Bone marrow (tissue), 2 donors: Measurements from ENCODE around the gene ACADSB.

ENCODE experiments used
- DNase-seq, 2 donors: peaks; one replicate each; lab custom pipeline; 2025; lab: John Stamatoyannopoulos, UW

Gene ACADSB

DNA sequence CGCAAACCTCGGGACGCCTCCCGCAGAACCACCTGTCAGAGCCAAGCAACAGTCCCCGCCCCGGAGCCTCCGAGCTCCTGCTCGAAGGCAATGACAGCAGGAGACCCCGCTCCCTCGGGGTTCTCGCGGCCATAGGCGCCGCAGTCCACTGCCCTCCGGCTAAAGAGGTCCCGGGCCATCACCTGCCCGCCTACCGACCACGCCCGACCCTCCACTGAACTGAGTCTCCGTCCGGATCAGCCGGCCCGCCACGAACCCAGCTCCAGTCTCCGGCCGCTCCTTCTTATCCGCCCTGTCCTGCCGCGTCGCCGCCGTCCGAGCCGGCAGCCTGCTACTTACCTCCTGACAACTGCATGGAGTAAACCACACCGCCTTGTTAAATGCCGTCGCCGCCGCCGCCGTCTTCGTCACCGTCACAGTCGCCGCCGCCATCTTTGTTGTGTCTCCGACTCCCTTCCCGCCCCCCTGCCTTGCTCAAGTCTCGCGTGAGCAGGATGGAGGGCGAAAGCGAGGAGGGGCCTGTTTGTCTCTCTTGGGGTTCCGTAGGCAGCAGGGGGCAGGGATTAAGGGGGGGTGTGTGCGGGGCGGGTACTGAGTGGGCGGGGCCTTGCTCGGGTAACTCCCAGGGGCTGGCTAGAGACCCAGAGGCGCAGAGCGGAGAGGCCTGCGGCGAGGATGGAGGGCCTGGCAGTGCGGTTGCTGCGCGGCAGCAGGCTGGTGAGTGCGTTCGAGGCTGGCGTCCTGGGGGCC lies at the start of gene ACADSB, which contains the start of gene IKZF5:
Gene ACADSB (plus strand): TSS at position 652 of the 750 bp plus-strand sequence. CDS start 24 bp downstream, at position 676.
Gene IKZF5 (minus strand): TSS at position 441 of the 750 bp plus-strand sequence. CDS start 10,170 bp downstream, outside the sequence.
- DNase-seq = peak; percentile 80 to 96

DNA sequence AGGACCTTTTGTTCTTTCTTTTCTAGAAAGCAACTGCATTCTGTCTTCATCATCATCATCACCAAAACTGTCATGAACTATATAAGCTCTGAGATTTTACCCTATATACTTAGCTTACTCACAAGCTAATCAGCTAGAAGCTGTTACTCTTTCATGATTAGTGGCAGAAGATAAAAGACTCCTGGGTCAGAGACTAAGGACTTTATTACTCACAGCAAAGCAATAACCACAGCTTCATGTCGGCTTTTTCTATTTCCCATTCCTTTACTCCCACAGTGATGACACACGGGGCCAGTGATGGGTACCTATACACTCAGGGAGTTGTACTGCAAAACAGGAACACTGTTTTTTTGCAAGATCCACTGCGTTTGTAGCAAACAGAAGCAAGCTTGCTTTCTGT lies 46.4 kb upstream of the ACADSB start:
- DNase-seq = no peak

DNA sequence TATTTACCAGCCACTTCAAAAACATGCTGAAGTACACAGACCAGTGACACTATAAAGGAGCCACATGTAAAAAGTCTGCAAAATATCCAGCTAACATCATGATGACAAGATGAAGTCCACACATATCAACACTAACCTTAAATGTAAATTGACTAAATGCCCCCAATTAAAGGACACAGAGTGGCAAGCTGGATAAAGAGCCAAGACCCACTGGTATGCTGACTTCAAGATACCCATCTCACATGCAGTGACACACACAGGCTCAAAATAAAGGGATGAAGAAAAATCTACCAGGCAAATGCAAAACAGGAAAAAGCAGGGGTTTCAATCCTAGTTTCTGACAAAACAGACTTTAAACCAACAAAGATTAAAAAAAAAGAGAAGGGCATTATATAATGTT lies 41.9 kb upstream of the ACADSB start:
- DNase-seq = no peak

DNA sequence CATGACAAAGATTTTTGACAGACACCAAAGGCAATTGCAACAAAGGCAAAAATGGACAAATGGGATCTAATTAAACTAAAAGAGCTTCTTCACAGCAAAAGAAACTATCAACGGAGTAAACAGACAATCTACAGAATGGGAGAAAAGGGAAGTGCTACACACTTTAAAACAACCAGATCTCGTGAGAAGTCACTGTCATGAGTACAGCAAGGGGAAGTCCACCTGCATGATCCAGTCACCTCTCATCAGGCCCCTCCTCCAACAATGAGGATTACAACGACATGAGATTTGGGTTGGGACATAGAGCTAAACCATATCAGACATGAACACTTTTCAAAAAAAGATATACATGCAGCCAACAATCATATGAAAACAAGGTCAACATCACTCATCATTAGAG lies 40.1 kb upstream of the ACADSB start:
- DNase-seq = no peak

DNA sequence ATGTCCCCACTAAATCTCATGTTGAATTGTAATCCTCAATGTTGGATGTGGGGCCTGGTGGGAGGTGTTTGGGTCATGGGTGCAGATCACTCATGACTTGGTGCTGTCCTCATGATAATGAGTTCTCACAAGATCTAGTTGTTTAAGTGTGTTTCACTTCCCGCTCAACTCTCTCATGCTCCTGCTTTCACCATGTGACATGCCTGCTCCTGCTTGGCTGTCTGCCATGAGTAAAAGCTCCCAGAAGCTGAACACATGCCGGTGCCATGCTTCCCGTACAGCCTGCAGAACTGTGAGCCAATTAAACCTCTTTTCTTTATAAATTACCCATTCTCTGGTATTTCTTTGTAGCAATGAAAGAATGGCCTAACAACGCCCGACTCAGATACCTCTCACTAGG lies 34.8 kb upstream of the ACADSB start:
- no peak for DNase-seq

DNA sequence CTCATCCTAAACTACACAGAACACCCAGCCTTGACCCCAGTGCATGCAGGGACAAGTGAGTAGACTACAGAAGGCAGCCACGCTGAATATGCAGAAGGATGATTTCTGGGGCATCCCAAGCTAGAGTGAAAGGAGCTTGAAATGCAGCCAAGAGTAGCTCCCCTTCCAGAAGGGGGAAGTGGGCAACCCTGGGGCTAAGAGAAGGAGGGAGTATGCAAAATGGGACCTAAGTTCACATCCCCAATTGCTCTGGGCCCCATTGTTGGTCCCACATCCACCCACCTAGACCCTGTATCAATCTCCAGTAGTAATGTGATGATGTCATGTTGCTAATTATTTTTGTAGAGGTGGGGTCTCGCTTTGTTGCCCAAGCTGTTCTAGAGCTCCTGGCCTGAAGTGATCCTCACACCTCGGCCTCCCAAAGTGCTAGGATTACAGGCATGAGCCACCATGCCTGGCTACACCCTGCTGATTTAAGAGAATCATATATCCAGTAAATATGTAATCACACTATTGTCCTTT lies 34.2 kb upstream of the ACADSB start:
- DNase-seq = no peak

DNA sequence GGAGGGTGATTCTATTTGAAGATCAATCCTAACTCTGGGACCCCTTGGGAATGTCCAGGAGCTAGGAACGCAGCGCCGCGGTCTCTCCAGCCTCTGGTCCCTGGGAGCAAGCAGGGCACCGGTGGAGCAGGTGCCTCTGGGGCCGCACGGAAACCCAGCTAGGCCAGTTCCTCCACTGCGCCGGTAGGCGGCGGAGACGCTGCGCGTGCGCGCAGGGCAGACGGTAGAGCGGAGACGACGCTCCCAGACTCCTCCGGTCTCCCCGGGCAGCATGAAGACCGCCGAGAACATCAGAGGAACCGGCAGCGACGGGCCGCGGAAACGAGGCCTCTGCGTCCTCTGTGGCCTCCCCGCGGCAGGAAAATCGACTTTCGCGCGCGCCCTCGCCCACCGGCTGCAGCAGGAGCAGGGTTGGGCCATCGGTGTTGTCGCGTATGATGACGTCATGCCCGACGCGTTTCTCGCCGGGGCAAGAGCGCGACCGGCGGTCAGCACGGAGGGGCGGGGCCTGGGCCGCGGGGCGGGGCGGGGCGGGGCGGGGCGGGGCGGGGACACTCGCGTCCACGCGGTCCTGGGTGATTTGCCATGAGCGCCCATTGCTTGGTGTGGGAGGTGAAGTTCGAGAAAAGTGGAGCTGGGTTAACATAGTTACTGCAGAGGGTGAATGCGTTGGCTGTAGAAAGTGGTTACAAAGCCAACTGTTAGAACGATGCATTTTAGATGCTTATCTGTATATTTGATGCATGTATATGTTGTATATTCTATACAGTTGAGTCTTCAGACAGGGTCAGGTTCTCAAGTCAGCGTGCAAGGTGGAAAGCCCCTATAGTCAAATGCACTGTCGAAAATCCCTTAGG lies 28.4 kb upstream of the ACADSB start, which contains the start of gene PSTK:
Gene PSTK (plus strand): TSS at position 193 of the 857 bp plus-strand sequence. CDS start 79 bp downstream, at position 272.
- DNase-seq = peak; percentile 81 to 93

DNA sequence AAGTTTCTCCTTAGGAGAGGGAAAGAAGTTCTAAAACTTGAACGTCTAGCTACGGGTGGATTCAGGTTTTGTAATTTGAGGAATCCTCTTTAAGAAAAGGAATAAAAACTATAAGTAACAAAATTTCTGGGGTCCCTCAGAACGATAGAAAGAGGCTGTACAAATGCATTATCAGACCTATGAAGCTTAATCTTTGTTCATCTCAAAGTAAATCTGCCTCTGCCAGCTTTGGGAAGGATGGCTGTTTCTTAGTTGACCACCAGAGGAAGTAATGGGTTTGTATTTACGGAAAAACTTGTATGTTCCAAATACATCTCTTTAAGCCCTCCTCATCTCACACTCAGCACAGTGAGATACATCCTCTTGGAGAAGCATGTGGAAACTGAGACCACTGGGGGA lies 27.7 kb upstream of the ACADSB start:
- peak in 1 of 2 donors; percentile 4 for DNase-seq

DNA sequence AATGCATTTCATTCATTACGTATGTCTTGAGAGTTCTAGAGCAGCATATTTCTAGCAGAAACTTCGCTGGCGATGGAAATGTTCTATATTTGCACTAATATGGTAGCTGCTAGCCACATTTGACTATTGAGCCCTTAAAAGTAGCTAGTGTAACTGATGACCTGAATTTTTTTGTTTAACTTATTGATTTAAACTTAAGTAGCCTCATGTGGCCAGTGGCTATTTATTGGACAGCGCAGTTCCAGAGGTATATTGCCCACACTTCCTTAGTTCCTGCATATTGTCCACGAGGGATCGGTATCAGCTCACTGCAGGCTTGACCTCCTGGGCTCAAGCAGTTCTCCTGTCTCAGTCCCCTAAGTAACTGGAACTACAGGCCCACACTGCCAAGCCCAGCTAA lies 24.9 kb upstream of the ACADSB start:
- DNase-seq = no peak

DNA sequence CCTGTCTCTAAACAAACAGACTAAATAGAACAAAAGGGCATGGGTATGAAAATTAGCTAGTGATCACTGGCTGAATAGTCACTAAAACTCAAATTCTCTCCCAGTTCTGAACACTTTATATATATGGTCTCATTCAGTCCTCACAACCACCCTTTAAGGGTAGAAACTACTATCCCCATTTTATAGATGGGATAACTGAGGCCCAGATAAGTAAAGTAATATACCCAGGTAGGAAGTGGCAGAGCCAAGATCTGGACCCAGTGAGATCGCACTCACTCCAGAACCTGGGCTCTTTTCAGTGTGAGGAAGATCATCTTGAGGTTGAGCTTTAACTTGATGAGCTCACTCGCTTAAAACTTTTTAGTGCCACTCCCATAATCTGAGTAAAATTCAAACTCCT lies 24.1 kb upstream of the ACADSB start:
- DNase-seq = no peak

DNA sequence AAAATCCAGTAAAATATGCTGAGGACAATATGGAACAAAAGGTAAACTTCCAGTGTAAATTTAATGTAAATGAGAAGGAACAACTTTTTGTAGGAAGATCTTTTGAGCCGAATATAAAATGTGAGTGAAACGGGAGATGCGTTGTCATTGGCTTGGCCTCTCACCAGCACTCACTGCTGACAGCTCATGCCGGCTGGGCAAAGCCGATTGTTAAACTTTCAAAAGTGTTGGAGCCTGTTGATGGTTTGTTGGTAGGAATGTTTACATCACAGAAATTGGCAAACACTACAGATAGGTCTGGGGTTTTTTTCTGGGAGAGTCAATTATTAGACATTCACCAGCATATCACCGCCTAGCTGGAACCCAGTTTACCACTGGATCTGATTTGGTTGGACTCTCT lies 22.5 kb upstream of the ACADSB start:
- DNase-seq = no peak

DNA sequence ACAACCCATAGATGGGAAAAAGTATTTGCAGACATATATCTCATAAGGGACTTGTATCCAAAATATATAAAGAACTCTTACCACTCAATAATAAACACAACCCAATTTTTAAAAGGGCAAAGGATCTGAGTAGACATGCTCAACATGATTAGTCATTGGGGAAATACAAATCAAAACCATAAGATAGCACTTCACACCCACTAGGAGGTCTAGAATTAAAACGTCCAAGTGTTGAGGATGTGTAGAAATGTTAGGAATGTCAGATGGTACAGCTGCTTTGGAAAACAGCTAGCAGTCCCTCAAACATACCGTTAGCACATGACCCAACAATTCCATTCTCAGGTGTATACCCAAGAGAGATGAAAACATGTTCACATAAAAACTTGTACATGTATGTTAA lies 20.3 kb upstream of the ACADSB start:
- no peak for DNase-seq

DNA sequence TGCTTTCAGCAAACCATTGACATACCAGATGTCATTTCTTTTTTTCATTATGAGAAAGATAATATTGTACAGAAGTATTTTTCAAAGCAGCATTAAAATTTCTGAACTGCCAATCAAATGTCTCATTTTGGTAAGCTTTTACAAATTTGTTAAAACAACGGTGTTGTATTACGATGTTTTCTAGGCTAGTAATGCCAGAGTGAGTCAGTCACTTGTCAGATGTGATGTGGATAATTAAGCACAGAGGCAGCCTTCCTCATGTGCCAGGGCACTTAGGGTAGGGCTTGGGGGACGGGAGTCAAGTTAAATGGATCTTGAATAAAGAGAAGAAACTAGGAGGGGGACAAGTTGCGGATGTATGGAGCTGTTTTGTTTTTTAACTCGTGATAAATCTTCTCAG lies 18.5 kb upstream of the ACADSB start:
- no peak for DNase-seq

DNA sequence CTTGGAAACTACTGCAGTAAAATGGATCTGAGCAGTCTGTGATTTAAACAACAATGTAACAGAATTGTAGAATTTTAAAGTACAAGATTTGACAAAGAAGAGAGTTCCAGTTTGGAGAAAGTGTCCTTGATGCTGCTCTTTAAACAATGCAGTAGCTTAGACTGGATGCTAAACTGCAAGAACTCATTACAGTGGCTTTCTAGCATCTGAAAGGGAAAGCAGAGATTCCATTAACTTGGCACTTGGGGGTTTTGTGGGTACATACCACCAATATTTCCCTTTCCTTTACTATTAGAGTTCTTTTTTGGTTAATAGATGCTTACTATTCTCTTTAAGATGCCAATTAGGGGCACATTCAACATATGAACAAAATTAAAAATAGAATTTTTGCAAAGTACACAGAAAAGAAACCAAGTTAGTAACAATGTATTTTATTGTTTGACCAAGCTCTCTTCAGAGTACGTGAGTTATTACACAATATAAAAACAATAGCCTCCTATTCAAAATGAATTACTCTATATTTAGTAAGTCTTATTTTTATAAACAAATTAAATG lies 16.7 kb upstream of the ACADSB start:
- DNase-seq = no peak

DNA sequence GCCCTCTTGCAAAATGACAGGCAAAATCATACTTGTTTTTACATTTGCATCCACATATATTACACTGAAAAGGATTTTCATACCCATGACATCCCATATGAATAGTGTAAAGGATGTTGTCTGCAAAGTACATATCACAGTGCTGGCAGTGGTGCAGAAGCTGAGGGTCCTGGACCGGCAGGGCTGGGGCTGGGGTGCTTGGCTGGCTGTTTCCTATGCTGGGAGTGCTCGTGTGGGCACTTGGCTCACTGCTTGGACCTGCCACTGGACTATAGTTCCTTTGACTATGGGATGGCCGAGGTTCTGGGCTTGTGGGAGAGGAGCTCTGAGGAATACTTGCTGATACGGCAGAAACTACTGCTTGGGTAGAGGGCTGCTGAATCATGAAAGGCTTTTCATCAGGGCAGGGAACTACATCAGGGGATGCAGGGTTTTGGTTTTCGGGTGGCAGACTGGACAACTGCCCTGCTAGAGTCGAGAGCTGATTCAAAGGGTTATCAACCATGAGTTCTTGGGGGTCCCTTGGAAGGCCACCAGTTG lies 14.9 kb upstream of the ACADSB start:
- no peak for DNase-seq

DNA sequence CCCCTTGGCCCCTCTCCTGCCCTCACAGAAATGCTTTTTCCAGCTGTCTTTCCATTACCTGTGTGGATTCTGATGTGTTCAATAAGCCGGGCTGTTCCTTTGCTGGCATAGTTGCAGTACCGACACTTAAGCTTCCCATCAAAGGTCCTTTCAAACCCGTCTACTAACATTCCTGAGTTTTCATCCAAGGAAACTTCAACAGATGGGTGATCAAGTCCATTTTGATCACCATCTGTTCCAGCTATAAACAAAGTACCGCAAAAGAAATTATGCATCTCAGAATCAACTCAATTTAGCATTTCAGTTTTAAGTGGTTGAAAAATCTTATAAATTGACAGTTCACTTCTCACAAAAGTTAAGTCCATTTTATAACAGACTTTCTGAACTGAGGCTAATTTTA lies 12.9 kb upstream of the ACADSB start:
- DNase-seq = no peak

DNA sequence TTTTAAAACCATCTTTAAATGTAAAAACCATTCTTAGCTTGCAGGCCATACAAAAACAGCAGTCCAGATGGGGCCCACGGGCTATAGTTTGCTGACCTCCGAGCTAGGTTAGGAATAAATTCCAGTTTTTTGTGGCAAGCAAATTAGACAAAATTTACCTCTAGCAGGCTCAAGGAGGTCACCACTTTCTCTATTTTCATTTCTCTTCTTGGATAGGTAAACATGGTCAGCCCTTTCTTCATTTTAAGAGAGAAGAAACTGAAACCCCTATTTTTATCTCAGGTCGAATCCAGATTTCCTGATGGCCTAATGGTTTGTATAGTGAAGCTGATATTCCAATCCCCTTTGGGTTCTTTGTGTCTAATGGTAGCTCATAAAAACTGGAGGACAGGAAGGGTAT lies 10.9 kb upstream of the ACADSB start:
- DNase-seq = no peak

DNA sequence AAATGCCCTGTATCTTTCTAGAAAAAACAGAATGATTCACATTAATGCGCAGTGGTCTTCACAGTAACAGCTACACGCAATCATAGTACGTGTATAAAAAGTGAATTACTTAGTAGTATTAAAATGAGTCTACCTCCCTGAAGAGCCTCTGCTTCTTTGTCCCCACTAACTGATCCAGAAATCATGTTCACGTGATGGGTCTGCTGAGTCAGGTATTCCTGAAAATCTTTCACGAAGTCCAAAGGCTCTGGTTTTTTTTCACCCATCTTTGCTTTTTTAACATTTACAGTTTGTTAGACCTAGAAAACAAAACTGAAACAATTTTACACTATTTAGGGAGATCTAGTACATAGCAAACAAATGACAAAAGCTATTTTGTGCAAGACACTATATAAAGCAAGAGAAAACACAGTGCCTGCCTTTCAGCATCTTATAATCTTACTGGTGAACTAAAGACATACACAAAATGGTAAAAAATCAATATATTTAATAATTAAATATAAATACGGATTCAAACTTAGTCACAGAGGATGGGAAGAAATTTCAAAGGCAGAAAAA lies 10.4 kb upstream of the ACADSB start:
- DNase-seq = no peak

DNA sequence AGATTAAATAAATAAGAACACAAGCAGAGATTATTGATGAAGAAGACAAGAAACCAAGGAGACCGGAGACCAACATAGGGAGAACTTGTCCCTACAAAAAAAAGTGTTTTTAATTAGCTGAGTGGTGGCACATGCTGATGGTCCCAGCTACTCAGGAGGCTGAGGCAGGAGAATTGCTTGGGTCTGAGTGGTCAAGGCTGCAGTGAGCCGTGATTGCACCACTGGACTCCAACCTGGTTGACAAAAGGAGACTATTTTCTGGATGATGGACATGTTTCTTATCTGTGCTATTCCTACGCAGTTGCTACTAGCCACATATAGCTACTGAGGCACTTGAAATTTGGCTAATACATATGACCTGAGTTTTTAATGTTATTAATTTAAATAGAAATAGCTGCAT lies 9.9 kb upstream of the ACADSB start:
- no peak for DNase-seq

DNA sequence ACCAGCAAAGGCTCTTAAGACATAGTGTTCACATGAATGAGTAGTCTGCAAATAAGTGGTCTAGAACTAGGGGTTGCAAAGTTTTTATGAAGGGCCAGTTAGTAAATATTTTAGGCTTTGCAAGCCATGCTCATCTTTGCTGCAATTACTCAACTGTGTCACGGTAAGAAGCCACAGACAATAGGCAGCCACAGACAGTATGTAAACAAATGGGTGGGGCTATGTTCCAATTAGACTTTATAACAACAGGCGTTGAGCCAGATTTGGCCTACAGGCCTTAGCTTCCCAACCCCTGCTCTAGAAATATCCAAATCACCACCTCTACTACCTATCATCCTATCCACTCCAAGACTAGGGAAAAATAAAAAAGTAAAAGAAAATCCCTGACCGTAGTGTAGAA lies 9.5 kb upstream of the ACADSB start:
- DNase-seq = no peak

DNA sequence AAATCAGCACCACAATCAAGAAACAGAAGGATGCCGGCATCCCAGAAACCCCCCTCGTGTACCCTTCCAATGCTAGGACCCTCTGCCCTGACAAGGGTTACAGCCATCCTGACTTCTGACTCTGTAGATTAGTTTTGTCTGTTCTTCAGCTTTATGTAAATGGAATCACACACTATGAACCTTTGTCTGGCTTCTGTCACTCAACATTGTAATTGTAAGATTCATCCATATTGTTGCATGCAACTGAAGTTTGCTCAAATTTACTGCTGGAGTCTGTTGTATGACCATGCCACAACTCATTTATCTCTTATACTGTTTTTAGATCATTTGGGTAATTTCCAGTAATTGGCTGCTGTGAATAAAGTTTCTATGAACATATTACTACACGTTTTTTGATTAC lies 8.7 kb upstream of the ACADSB start:
- no peak for DNase-seq

DNA sequence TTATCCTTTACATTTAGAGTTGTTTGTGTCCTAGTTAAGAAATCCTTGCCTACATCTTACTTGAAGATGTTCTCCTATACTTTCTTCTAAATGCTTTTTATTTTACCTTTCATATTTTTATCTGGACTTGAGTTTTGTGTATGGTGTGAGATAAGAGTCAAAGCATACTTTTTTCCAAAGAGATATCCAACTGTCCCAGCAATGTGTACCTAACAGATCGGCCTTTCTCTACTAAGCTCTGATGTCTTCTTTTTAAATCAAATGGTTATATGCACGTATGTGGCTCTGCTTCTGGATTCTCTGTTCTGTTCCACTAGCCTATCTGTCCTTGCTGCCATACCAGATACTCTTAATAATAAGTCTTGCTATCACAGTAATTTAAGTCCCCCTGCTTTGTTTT lies 7.4 kb upstream of the ACADSB start:
- no peak for DNase-seq
